Measurements from ENCODE around the gene TGFBR3.

DNA sequence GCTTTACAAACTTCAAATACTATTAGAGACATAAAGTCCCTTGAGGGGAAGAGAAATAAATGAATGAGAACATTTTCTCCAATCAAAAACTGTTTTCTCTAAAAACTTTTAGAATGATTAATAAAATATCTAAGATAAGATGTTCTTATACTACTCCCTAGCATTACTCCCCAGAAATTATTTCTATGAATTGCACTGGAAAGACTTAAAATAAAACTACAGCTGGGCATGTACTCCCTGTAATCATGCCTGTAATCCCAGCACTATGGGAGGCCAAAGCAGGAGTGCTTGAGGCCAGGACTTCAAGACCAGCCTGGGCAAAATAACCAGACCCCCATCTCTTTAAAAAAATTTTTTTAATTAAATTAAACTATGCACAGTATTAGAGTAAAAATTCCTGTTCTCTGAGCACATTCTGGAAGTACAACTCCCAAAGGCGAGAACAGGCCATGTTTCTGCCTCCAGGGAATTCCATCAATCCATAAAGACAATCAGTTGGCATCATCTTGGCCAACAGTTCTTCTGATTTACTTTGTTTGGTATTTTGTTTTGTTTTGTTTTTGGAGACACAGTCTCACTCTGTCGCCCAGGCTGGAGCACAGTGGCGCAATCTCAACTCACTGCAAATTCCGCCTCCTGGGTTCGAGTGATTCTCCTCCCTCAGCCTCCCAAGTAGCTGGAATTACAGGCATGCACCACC lies 77.9 kb downstream of the TGFBR3 start:
- TF ChIP-seq, protein P1, sequence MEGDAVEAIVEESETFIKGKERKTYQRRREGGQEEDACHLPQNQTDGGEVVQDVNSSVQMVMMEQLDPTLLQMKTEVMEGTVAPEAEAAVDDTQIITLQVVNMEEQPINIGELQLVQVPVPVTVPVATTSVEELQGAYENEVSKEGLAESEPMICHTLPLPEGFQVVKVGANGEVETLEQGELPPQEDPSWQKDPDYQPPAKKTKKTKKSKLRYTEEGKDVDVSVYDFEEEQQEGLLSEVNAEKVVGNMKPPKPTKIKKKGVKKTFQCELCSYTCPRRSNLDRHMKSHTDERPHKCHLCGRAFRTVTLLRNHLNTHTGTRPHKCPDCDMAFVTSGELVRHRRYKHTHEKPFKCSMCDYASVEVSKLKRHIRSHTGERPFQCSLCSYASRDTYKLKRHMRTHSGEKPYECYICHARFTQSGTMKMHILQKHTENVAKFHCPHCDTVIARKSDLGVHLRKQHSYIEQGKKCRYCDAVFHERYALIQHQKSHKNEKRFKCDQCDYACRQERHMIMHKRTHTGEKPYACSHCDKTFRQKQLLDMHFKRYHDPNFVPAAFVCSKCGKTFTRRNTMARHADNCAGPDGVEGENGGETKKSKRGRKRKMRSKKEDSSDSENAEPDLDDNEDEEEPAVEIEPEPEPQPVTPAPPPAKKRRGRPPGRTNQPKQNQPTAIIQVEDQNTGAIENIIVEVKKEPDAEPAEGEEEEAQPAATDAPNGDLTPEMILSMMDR (IDR thresholded peaks at IDR 0.05), result no peak
- TF ChIP-seq POLR2A (IDR thresholded peaks at IDR 0.05), result no peak
- no peak for TF ChIP-seq EP300 (IDR thresholded peaks at IDR 0.05)
